Fibroblast of mammary gland (primary cell): ENCODE data around the gene SRMS.

Experiments
- DNase-seq: peaks from one replicate; pipeline ENCODE4 v3.0.0-alpha.2; 2010; ENCODE audit warnings: low read depth
- H3K4me3 ChIP-seq: 2 replicates; pipeline ENCODE4 v1.5.1; 2011; ENCODE audit warnings: low read depth, mild to moderate bottlenecking, low read length, moderate library complexity; ENCODE audit not compliant: control insufficient read depth
- CTCF ChIP-seq: conservative IDR thresholded peaks from 2 replicates; pipeline ENCODE4 v1.5.1; 2011; ENCODE audit warnings: low read depth, low read length, inconsistent platforms; ENCODE audit not compliant: control insufficient read depth, insufficient read depth

Gene SRMS

GRCh38 chr20:63558804-63559484, 11.4 kb upstream of the SRMS start:
- TF ChIP-seq CTCF = no peak
- H3K4me3 ChIP-seq = no peak overlapping the region
- no peak for DNase-seq

- TF ChIP-seq CTCF = no peak
- H3K4me3 ChIP-seq = no peak overlapping the region
- no peak for DNase-seq
Observed at GRCh38 chr20:63557481-63557891, 9.9 kb upstream of the SRMS start.

- H3K4me3 ChIP-seq = no peak overlapping the region
- no peak for DNase-seq
- TF ChIP-seq CTCF = no peak
Observed at GRCh38 chr20:63556873-63557478, 9.4 kb upstream of the SRMS start.

- H3K4me3 ChIP-seq = no peak overlapping the region
- no peak for TF ChIP-seq CTCF
- DNase-seq = no peak
Observed at GRCh38 chr20:63555661-63556381, 8.3 kb upstream of the SRMS start.

GRCh38 chr20:63554361-63555278, 7.1 kb upstream of the SRMS start:
- no peak overlapping the region for H3K4me3 ChIP-seq
- no peak for TF ChIP-seq CTCF
- DNase-seq = no peak

- TF ChIP-seq CTCF = no peak
- peak within 1 kb of the TSS; percentile 51 for H3K4me3 ChIP-seq
- no peak for DNase-seq
Observed at GRCh38 chr20:63553933-63554290, 6.4 kb upstream of the SRMS start, which contains the start of gene FNDC11. FNDC11 (plus strand) TSS chr20:63554159; CDS start chr20:63555664, 1,505 bp downstream.
